WTC11 (cell line): Measurements from ENCODE around the gene ZCWPW1. TPM values are rescaled to one million over a fixed set of nuclear protein-coding genes. Genes with fewer than 3 reads are reported as not detected.
"Not testable (repeated sequence)": the region's sequence is repeated elsewhere in the genome, so short reads cannot be mapped to it uniquely, and the experiment has no call there.

Experiments used
- ATAC-seq: fragments of 200-7000 bp; cut with Tn5 transposase; 2 replicates; pipeline ENCODE4 v1.10.0; 2021; ENCODE audit warnings: mild to moderate bottlenecking, moderate library complexity
- CTCF ChIA-PET: fragments of 300-600 bp; sonication (Branson Sonifier 250); formaldehyde crosslinking; loops from one replicate; lab custom pipeline; 2021; ENCODE audit warnings: antibody characterized with exemption; lab: Charles Lee
- POLR2A ChIA-PET: fragments of 350-600 bp; sonication (Branson Sonifier 250); formaldehyde crosslinking; loops from one replicate; lab custom pipeline; 2021; ENCODE audit warnings: antibody characterized with exemption; lab: Charles Lee
- DNase-seq: peaks from one replicate; pipeline ENCODE4 v3.0.0; 2021; ENCODE audit warnings: low spot score
- H3K27ac Mint-ChIP-seq: 2 replicates; pipeline ENCODE4 v1.8.0; 2021; ENCODE audit warnings: mixed read lengths
- H3K27me3 Mint-ChIP-seq: 2 replicates; pipeline ENCODE4 v1.8.0; 2021; ENCODE audit warnings: low read depth, mild to moderate bottlenecking, moderate library complexity, mixed read lengths
- H3K36me3 Mint-ChIP-seq: 2 replicates; pipeline ENCODE4 v1.8.0; 2021; ENCODE audit warnings: mixed read lengths
- H3K4me1 Mint-ChIP-seq: 2 replicates; pipeline ENCODE4 v1.8.0; 2022; ENCODE audit warnings: mixed read lengths
- H3K4me3 Mint-ChIP-seq: 2 replicates; pipeline ENCODE4 v1.8.0; 2021; ENCODE audit warnings: mild to moderate bottlenecking, moderate library complexity, mixed read lengths
- H3K9me3 Mint-ChIP-seq: 2 replicates; pipeline ENCODE4 v1.8.0; 2021; ENCODE audit warnings: mixed read lengths
- CREM ChIP-seq: sonication (generic); formaldehyde crosslinking; IDR thresholded peaks from 2 replicates; pipeline ENCODE4 v1.8.1; 2022; ENCODE audit warnings: mild to moderate bottlenecking, missing genetic modification reagents, moderate library complexity
- E2F5 ChIP-seq: sonication (generic); formaldehyde crosslinking; IDR thresholded peaks from 2 replicates; pipeline ENCODE4 v1.8.1; 2022; ENCODE audit warnings: mild to moderate bottlenecking, moderate library complexity, missing genetic modification reagents
- ERG ChIP-seq: fragments of 250-450 bp; sonication (Bioruptor Pico); IDR thresholded peaks from 2 replicates; pipeline ENCODE4 v1.8.0; 2021; ENCODE audit warnings: mild to moderate bottlenecking
- GABPB1 ChIP-seq: sonication (generic); formaldehyde crosslinking; IDR thresholded peaks from 2 replicates; pipeline ENCODE4 v1.8.1; 2023; ENCODE audit warnings: mild to moderate bottlenecking, missing genetic modification reagents
- MAX ChIP-seq: sonication (generic); formaldehyde crosslinking; IDR thresholded peaks from 2 replicates; pipeline ENCODE4 v1.8.0; 2022; ENCODE audit warnings: mild to moderate bottlenecking, missing genetic modification reagents
- NR2C2 ChIP-seq: sonication (generic); formaldehyde crosslinking; IDR thresholded peaks from 2 replicates; pipeline ENCODE4 v1.8.0; 2022; ENCODE audit warnings: mild to moderate bottlenecking, missing genetic modification reagents
- PRRX2 ChIP-seq: fragments of 250-450 bp; sonication (Bioruptor Pico); IDR thresholded peaks from 2 replicates; pipeline ENCODE4 v1.8.0; 2021; ENCODE audit warnings: mild to moderate bottlenecking
- SMAD4 ChIP-seq: sonication (generic); formaldehyde crosslinking; IDR thresholded peaks from 2 replicates; pipeline ENCODE4 v1.8.0; 2022; ENCODE audit warnings: mild to moderate bottlenecking, missing genetic modification reagents
- SOX15 ChIP-seq: fragments of 250-450 bp; sonication (Bioruptor Pico); IDR thresholded peaks from 2 replicates; pipeline ENCODE4 v1.9.0; 2021; ENCODE audit warnings: mild to moderate bottlenecking
- STAT6 ChIP-seq: sonication (generic); formaldehyde crosslinking; conservative IDR thresholded peaks from 2 replicates; pipeline ENCODE4 v1.8.1; 2023; ENCODE audit warnings: mild to moderate bottlenecking, low read depth, missing genetic modification reagents, moderate library complexity
- TEAD4 ChIP-seq: sonication (generic); formaldehyde crosslinking; IDR thresholded peaks from 2 replicates; pipeline ENCODE4 v1.8.0; 2022; ENCODE audit warnings: mild to moderate bottlenecking, missing genetic modification reagents
- USF2 ChIP-seq: sonication (generic); formaldehyde crosslinking; IDR thresholded peaks from 2 replicates; pipeline ENCODE4 v1.8.1; 2023; ENCODE audit warnings: mild to moderate bottlenecking, missing genetic modification reagents, moderate library complexity
- ZBTB21 ChIP-seq: sonication (generic); formaldehyde crosslinking; IDR thresholded peaks from 2 replicates; pipeline ENCODE4 v1.8.1; 2023; ENCODE audit warnings: mild to moderate bottlenecking, missing genetic modification reagents, borderline replicate concordance
- ZNF121 ChIP-seq: sonication (generic); formaldehyde crosslinking; IDR thresholded peaks from 2 replicates; pipeline ENCODE4 v1.8.0; 2023; ENCODE audit warnings: missing genetic modification reagents
- ZNF138 ChIP-seq: sonication (generic); formaldehyde crosslinking; conservative IDR thresholded peaks from 2 replicates; pipeline ENCODE4 v1.8.1; 2022; ENCODE audit warnings: mild to moderate bottlenecking, moderate library complexity, missing genetic modification reagents
- ZNF423 ChIP-seq: fragments of 250-450 bp; sonication (Bioruptor Pico); IDR thresholded peaks from 2 replicates; pipeline ENCODE4 v2.1.2; 2022; ENCODE audit warnings: mild to moderate bottlenecking, moderate library complexity
- ZNF512 ChIP-seq: sonication (generic); formaldehyde crosslinking; IDR thresholded peaks from 2 replicates; pipeline ENCODE4 v1.8.1; 2022; ENCODE audit warnings: missing genetic modification reagents, borderline replicate concordance
- total RNA-seq: library from RNA; stranded (reverse); gene quantifications from 3 replicates; pipeline ENCODE4 v1.2.3, GENCODE V29; 2021

ZCWPW1 gene
- total RNA-seq, 1 experiment from 2014 or later: 1.4 TPM

GRCh38 chr7:100449190-100449795, 20.8 kb upstream of the ZCWPW1 start:
- DNase-seq (no peak), ATAC-seq (no peak)
- no peaks in the 10 kb centered on the region for H3K36me3 Mint-ChIP-seq
- no peaks in the 10 kb centered on the region for H3K27me3 Mint-ChIP-seq
- no peaks in the 10 kb centered on the region for H3K9me3 Mint-ChIP-seq
- H3K27ac Mint-ChIP-seq: peak overlapping the region; percentile 68
- H3K4me1 Mint-ChIP-seq: peaks cover 4% of the 10 kb centered on the region
- TF ChIP-seq USF2 (CRISPR knock-in tag) (no peak), GABPB1 (CRISPR knock-in tag) (peak; percentile 73)
- ChIA-PET CTCF (interaction anchor here (0.7 to 3.1 kb wide), 6 partner anchors 12 to 1074 kb away, joined by 3 to 16 read pairs (median 14); partner anchors contain the start of genes MEPCE, PPP1R35 and ZCWPW1), POLR2A (interaction anchor here (2.1 kb wide), 1 partner anchor 20 kb away, joined by 10 read pairs; the partner anchor contains the start of genes MEPCE and ZCWPW1)
- no peak overlapping the region for H3K4me3 Mint-ChIP-seq

- DNase-seq, H3K36me3 Mint-ChIP-seq, ATAC-seq, H3K4me1 Mint-ChIP-seq, H3K9me3 Mint-ChIP-seq, H3K27ac Mint-ChIP-seq, H3K4me3 Mint-ChIP-seq, H3K27me3 Mint-ChIP-seq: not testable (repeated sequence)
- CTCF ChIA-PET: interaction anchor here (0.6 to 6.0 kb wide), 6 partner anchors 8 to 278 kb away, joined by 3 to 46 read pairs (median 4); partner anchors contain the start of gene AGFG2
- POLR2A ChIA-PET: interaction anchor here (0.7 kb wide), 2 partner anchors 16 to 150 kb away, joined by 3 to 4 read pairs; no protein-coding TSS in a partner anchor
- TF ChIP-seq ZNF121 (CRISPR knock-in tag): peak; percentile 44; the same call in 1 of the 2 replicates
These were observed 18.9 kb upstream of the ZCWPW1 start for GRCh38 chr7:100447363-100447762.

GRCh38 chr7:100446040-100446439, 17.5 kb upstream of the ZCWPW1 start:
- no peak overlapping the region for H3K4me3 Mint-ChIP-seq
- no peak for ATAC-seq
- no peaks in the 10 kb centered on the region for H3K27me3 Mint-ChIP-seq
- TF ChIP-seq MAX (CRISPR knock-in tag) (no peak), STAT6 (CRISPR knock-in tag) (no peak), E2F5 (CRISPR knock-in tag) (no peak), ZNF423 (CRISPR knock-in tag) (no peak), SMAD4 (CRISPR knock-in tag) (no peak), SOX15 (no peak), ZNF512 (no peak), ZBTB21 (CRISPR knock-in tag) (no peak), ERG (CRISPR knock-in tag) (no peak), PRRX2 (CRISPR knock-in tag) (no peak), TEAD4 (no peak), ZNF138 (CRISPR knock-in tag) (no peak), CREM (no peak), NR2C2 (CRISPR knock-in tag) (no peak)
- no peak for DNase-seq
- ChIA-PET CTCF (interaction anchor here (0.6 to 6.0 kb wide), 9 partner anchors 10 to 280 kb away, joined by 3 to 46 read pairs (median 4); partner anchors contain the start of genes MEPCE and ZCWPW1), POLR2A (interaction anchor here (0.5 to 3.4 kb wide), 2 partner anchors 17 to 229 kb away, joined by 3 to 25 read pairs; partner anchors contain the start of genes MEPCE and ZCWPW1)
- H3K36me3 Mint-ChIP-seq: no peaks in the 10 kb centered on the region
- H3K9me3 Mint-ChIP-seq: no peaks in the 10 kb centered on the region
- peaks cover 5% of the 10 kb centered on the region for H3K4me1 Mint-ChIP-seq
- H3K27ac Mint-ChIP-seq: peak overlapping the region; percentile 45; the same call in 1 of the 2 replicates
